Measurements from ENCODE around the gene LARGE2.

- TF ChIP-seq CTCF (conservative IDR thresholded peaks at IDR 0.05; ENCODE audit: low read depth, low read length): no peak
- TF ChIP-seq EZH2 (IDR thresholded peaks at IDR 0.05; ENCODE audit: low read length, unreplicated experiment): no peak
- TF ChIP-seq EZH2phosphoT487 (IDR thresholded peaks at IDR 0.05; ENCODE audit: borderline replicate concordance, low read length): no peak
Measured at GRCh38 chr11:45906965-45907611, 15.4 kb upstream of the LARGE2 start, which contains the start of gene FREY1.
